ENCODE measurements around the gene ATP10A. TPM values are rescaled to one million over a fixed set of nuclear protein-coding genes. Genes with fewer than 3 reads are reported as not detected.

Gene ATP10A
- total and polyA plus RNA-seq, 5 donors from 2014 or later = 2.8 to 16.1 (median 5.5) TPM

DNA sequence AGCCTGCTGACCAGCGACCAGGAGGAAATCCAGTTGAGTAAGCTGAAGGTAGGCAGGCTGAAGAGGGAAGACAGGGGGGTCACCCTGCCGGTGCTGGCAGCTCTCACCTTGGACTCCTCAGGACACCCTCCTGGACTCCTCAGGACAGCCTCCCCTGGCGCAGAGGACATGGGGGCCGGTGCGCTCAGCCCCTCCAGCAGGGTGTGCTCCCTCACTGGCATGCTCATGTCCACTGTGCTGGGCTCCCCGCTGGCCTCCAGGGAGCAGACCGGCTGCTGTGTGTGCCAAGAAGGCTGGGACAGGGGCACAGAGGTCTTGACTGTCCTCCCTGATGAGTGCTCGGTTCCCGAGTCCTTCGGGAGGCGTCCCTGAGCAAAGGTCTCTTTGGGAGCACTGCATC, 183.6 kb downstream of the ATP10A start:
- ATAC-seq (ENCODE audit: low read depth in 2 of 2) = no peak
- Mint-ChIP-seq H3K4me1 (no peaks in the 10 kb centered on the region), H3K27ac (no peak overlapping the region), H3K9me3 (peaks cover 0 to 7% (median 0%) of the 10 kb centered on the region in 7 donors), H3K4me3 (no peak overlapping the region), H3K27me3 (no peaks in the 10 kb centered on the region), H3K36me3 (peaks cover 44% of the 10 kb centered on the region)
- H3K9me3 ChIP-seq (ENCODE audit: control insufficient read depth in 2 of 2, low read length in 2 of 2) = no peaks in the 10 kb centered on the region
- DNase-seq = no peak
- no peak overlapping the region for H3K4me3 ChIP-seq (ENCODE audit: low read depth, low read length)
- H3K27me3 ChIP-seq (ENCODE audit: control insufficient read depth, insufficient read depth, low read length) = no peaks in the 10 kb centered on the region
- H3K27ac ChIP-seq (ENCODE audit: insufficient read depth, low read length, poor library complexity, severe bottlenecking) = no peak overlapping the region
- H3K4me1 ChIP-seq (ENCODE audit: control insufficient read depth, insufficient read depth, low read length, poor library complexity, severe bottlenecking) = no peaks in the 10 kb centered on the region
- H3K36me3 ChIP-seq (ENCODE audit: control insufficient read depth, insufficient read depth, low read length) = peaks cover 10% of the 10 kb centered on the region

DNA sequence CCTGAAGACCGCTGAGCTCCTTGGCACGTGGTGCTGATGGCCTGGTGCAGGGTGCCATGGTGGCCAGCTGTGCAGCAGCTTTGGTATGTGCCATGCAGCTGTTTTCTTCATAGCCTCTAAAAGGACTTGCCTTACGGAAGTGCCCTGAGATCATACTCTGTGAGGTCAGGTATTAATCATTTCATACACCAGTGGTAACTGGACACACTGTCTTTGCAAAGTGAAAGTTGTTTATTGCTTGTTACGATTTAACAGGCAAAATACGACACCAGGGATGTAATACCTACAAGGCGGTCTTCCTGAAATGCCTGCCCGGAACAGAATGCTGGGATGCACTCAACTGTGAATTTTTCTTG, 184.6 kb downstream of the ATP10A start:
- Mint-ChIP-seq H3K9me3 (peaks cover 0 to 7% (median 0%) of the 10 kb centered on the region in 7 donors), H3K27me3 (no peaks in the 10 kb centered on the region), H3K36me3 (peaks cover 36% of the 10 kb centered on the region), H3K4me3 (no peak overlapping the region), H3K27ac (no peak overlapping the region), H3K4me1 (no peaks in the 10 kb centered on the region)
- H3K27ac ChIP-seq (ENCODE audit: insufficient read depth, low read length, poor library complexity, severe bottlenecking) = no peak overlapping the region
- H3K4me1 ChIP-seq (ENCODE audit: control insufficient read depth, insufficient read depth, low read length, poor library complexity, severe bottlenecking) = no peaks in the 10 kb centered on the region
- DNase-seq = no peak
- no peak overlapping the region for H3K4me3 ChIP-seq (ENCODE audit: low read depth, low read length)
- H3K36me3 ChIP-seq (ENCODE audit: control insufficient read depth, insufficient read depth, low read length) = peaks cover 10% of the 10 kb centered on the region
- no peak for ATAC-seq (ENCODE audit: low read depth in 2 of 2)
- H3K27me3 ChIP-seq (ENCODE audit: control insufficient read depth, insufficient read depth, low read length) = no peaks in the 10 kb centered on the region
- H3K9me3 ChIP-seq (ENCODE audit: control insufficient read depth in 2 of 2, low read length in 2 of 2) = no peaks in the 10 kb centered on the region

DNA sequence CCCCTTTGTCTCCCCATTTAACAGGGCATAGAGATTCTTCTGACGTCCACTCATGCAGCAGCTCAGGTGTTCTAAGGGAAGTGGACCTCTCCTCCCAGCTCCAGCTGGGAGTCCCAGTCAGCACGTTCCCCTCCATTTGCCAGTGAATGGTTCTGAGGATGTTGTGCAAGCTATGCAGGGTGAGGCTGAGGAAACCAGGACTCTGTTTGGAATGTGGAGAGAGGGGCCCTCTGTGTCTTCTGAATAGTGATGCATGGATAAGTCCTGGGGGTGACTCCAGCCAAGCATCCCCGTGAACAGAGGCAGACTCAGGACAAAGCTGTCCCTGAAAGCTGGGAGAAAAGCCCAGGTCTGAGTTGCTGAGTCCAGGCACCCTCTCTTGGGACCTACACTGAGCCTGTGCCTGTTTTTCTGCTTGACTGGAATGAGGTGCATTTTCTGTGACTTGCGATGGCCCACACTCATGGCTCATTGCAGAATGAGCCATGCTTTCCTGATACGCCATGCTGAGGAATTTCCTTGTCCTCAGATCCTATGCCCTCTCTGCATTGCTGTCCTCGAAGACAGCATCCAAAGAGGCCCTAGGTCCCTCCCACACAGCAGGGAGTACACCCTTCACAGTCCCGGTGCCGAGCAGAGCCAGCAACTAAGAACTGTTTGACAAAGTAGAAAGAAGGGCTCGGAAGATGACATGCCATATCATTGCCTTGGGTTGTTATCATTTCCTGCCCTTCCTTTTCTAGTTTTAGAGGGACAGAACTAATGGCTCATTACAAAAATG, 185.2 kb downstream of the ATP10A start:
- Histone ChIP-seq H3K27ac (ENCODE audit: insufficient read depth, low read length, poor library complexity, severe bottlenecking) (no peak overlapping the region), H3K27me3 (ENCODE audit: control insufficient read depth, insufficient read depth, low read length) (no peaks in the 10 kb centered on the region), H3K9me3 (ENCODE audit: control insufficient read depth in 2 of 2, low read length in 2 of 2) (no peaks in the 10 kb centered on the region), H3K4me1 (ENCODE audit: control insufficient read depth, insufficient read depth, low read length, poor library complexity, severe bottlenecking) (no peaks in the 10 kb centered on the region), H3K4me3 (ENCODE audit: low read depth, low read length) (no peak overlapping the region), H3K36me3 (ENCODE audit: control insufficient read depth, insufficient read depth, low read length) (peaks cover 10% of the 10 kb centered on the region)
- no peak overlapping the region for H3K27ac Mint-ChIP-seq
- H3K36me3 Mint-ChIP-seq = peaks cover 30% of the 10 kb centered on the region
- ATAC-seq (ENCODE audit: low read depth in 2 of 2) = no peak
- no peaks in the 10 kb centered on the region for H3K4me1 Mint-ChIP-seq
- H3K9me3 Mint-ChIP-seq = peaks cover 0 to 4% (median 0%) of the 10 kb centered on the region in 7 donors
- no peak for DNase-seq
- no peaks in the 10 kb centered on the region for H3K27me3 Mint-ChIP-seq
- no peak overlapping the region for H3K4me3 Mint-ChIP-seq

DNA sequence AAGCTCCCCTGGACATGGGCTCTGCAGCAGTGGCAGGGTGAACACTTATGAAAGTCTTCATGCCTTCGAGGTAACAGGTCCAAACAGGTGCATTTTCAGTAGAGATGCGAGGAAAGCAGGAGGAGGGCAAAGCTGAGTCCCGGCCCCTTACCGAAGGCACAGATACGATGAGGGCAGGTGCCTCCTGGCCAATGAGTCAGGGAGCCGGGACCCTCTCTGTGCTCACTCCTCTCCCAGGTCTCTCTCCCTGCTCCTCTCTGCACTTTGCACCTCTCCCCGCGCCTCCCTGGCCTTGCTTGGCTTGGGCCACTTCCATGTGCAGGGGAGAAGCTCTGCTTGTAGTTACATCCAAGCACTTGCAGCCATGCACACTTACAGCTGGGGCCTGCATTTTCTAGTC, 187.1 kb downstream of the ATP10A start:
- DNase-seq = no peak

DNA sequence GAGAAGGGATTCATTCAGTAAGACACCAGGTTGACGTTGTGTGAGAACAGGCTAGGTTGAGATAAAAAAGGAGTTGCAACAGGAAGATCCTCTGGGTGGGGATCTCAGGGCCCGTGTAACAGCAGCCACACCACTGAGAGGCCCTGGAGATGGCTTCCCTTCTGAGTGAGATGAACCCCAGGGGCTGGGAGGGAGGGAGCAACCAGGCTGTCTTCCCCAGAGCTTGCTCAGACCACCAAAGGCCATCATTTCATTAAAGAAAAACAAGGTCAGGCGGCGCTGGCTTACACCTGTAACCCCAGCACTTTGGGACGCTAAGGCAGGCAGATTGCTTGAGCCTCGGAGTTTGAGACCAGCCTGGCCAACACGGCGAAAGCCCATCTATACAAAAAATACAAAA, 187.7 kb downstream of the ATP10A start:
- peaks cover 0 to 3% (median 0%) of the 10 kb centered on the region in 4 donors for H3K4me1 Mint-ChIP-seq
- Histone ChIP-seq H3K27me3 (ENCODE audit: control insufficient read depth, insufficient read depth, low read length) (no peaks in the 10 kb centered on the region), H3K4me1 (ENCODE audit: control insufficient read depth, insufficient read depth, low read length, poor library complexity, severe bottlenecking) (no peaks in the 10 kb centered on the region), H3K27ac (ENCODE audit: insufficient read depth, low read length, poor library complexity, severe bottlenecking) (no peak overlapping the region), H3K9me3 (ENCODE audit: control insufficient read depth in 2 of 2, low read length in 2 of 2) (no peaks in the 10 kb centered on the region), H3K36me3 (ENCODE audit: control insufficient read depth, insufficient read depth, low read length) (peaks cover 7% of the 10 kb centered on the region), H3K4me3 (ENCODE audit: low read depth, low read length) (no peak overlapping the region)
- H3K27me3 Mint-ChIP-seq = no peaks in the 10 kb centered on the region
- H3K9me3 Mint-ChIP-seq = peaks cover 0 to 7% (median 0%) of the 10 kb centered on the region in 7 donors
- peak overlapping the region in 1 of 3 donors; percentile 95 for H3K27ac Mint-ChIP-seq
- peaks cover 15% of the 10 kb centered on the region for H3K36me3 Mint-ChIP-seq
- ATAC-seq (ENCODE audit: low read depth in 2 of 2) = no peak
- DNase-seq = no peak
- H3K4me3 Mint-ChIP-seq = no peak overlapping the region

More for the DNA sequence above, 187.1 kb downstream of the ATP10A start:
- Mint-ChIP-seq H3K27me3 (no peaks in the 10 kb centered on the region), H3K27ac (no peak overlapping the region), H3K36me3 (peaks cover 18% of the 10 kb centered on the region), H3K9me3 (peaks cover 0 to 7% (median 0%) of the 10 kb centered on the region in 7 donors), H3K4me1 (no peaks in the 10 kb centered on the region), H3K4me3 (no peak overlapping the region)
- Histone ChIP-seq H3K36me3 (ENCODE audit: control insufficient read depth, insufficient read depth, low read length) (peaks cover 10% of the 10 kb centered on the region), H3K4me3 (ENCODE audit: low read depth, low read length) (no peak overlapping the region), H3K9me3 (ENCODE audit: control insufficient read depth in 2 of 2, low read length in 2 of 2) (no peaks in the 10 kb centered on the region), H3K27ac (ENCODE audit: insufficient read depth, low read length, poor library complexity, severe bottlenecking) (no peak overlapping the region), H3K4me1 (ENCODE audit: control insufficient read depth, insufficient read depth, low read length, poor library complexity, severe bottlenecking) (no peaks in the 10 kb centered on the region), H3K27me3 (ENCODE audit: control insufficient read depth, insufficient read depth, low read length) (no peaks in the 10 kb centered on the region)
- no peak for ATAC-seq (ENCODE audit: low read depth in 2 of 2)

DNA sequence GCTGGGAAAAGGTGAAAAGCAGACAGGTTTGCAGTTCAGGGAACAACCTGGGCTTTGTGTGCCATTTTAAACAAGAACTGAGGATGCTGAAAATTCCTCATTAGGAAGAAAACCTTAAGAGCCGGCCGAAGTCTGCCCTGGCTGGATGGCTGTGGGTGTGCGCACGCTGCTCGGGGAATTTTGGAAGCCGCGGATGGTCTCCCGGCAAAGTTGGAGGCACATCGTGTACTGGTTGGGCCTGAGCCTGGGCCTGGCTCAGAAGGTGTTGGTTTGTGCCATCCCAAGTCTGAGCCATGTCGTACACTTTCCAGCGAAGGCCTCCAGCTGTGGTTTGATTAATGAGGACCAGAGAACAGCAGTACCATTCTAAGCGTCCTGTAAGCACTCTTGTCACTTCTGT, 188.2 kb downstream of the ATP10A start:
- Mint-ChIP-seq H3K4me1 (peaks cover 0 to 5% (median 0%) of the 10 kb centered on the region in 4 donors), H3K36me3 (peaks cover 11% of the 10 kb centered on the region), H3K27me3 (no peaks in the 10 kb centered on the region), H3K4me3 (no peak overlapping the region), H3K27ac (peak overlapping the region in 1 of 3 donors; percentile 95), H3K9me3 (peaks cover 0 to 7% (median 0%) of the 10 kb centered on the region in 7 donors)
- Histone ChIP-seq H3K4me1 (ENCODE audit: control insufficient read depth, insufficient read depth, low read length, poor library complexity, severe bottlenecking) (no peaks in the 10 kb centered on the region), H3K27me3 (ENCODE audit: control insufficient read depth, insufficient read depth, low read length) (peaks cover 2% of the 10 kb centered on the region), H3K4me3 (ENCODE audit: low read depth, low read length) (no peak overlapping the region), H3K9me3 (ENCODE audit: control insufficient read depth in 2 of 2, low read length in 2 of 2) (no peaks in the 10 kb centered on the region), H3K36me3 (ENCODE audit: control insufficient read depth, insufficient read depth, low read length) (peaks cover 3% of the 10 kb centered on the region), H3K27ac (ENCODE audit: insufficient read depth, low read length, poor library complexity, severe bottlenecking) (no peak overlapping the region)
- ATAC-seq (ENCODE audit: low read depth in 2 of 2) (no peak), DNase-seq (no peak)

DNA sequence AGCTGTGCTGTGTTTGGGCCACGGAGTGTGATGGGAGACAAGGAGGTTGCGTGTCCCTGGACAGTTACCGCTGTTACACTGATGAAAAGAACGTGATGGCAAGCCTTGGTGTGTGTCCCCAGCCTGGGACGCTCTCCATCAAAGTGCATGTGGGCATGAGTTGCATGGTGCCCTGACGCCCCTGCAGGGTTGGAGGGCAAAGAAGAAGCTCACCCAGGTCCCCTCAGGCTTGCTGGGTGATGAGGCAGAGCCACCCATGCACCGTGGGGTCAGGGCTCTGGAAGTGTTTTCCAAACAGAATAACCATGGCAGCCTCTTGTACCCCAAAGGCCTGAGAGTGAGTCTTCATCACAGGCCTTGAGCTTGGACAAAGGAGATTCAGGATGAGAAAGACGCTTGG, 189.2 kb downstream of the ATP10A start:
- Histone ChIP-seq H3K36me3 (ENCODE audit: control insufficient read depth, insufficient read depth, low read length) (no peaks in the 10 kb centered on the region), H3K4me1 (ENCODE audit: control insufficient read depth, insufficient read depth, low read length, poor library complexity, severe bottlenecking) (no peaks in the 10 kb centered on the region), H3K4me3 (ENCODE audit: low read depth, low read length) (no peak overlapping the region), H3K27ac (ENCODE audit: insufficient read depth, low read length, poor library complexity, severe bottlenecking) (no peak overlapping the region), H3K27me3 (ENCODE audit: control insufficient read depth, insufficient read depth, low read length) (peaks cover 4% of the 10 kb centered on the region), H3K9me3 (ENCODE audit: control insufficient read depth in 2 of 2, low read length in 2 of 2) (no peaks in the 10 kb centered on the region)
- no peak overlapping the region for H3K27ac Mint-ChIP-seq
- peaks cover 7% of the 10 kb centered on the region for H3K36me3 Mint-ChIP-seq
- ATAC-seq (ENCODE audit: low read depth in 2 of 2) = no peak
- peaks cover 0 to 6% (median 0%) of the 10 kb centered on the region in 4 donors for H3K4me1 Mint-ChIP-seq
- no peak for DNase-seq
- peaks cover 0 to 6% (median 0%) of the 10 kb centered on the region in 7 donors for H3K9me3 Mint-ChIP-seq
- peak overlapping the region in 1 of 4 donors; percentile 19 for H3K4me3 Mint-ChIP-seq
- H3K27me3 Mint-ChIP-seq = no peaks in the 10 kb centered on the region

DNA sequence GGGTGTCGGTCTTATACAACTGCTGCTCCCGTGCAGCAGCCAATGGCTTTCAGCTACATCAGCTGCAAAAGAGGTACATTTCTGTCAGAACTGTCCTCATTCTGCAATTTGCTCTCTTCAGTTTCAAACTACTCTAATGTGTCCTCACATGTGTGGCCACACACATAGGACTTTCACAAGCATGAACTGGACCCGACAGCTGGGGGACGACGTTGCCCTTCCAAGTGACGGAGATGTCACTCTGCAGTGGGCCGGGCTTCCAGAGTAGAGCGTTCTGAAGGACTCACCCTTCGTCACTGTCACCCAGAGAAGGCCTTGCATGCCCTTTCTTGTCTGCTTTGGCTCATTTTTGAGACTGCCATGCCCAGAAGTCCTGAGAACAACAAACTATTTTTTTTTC, 189.8 kb downstream of the ATP10A start:
- ATAC-seq (ENCODE audit: low read depth in 2 of 2) = no peak
- Mint-ChIP-seq H3K27ac (no peak overlapping the region), H3K36me3 (peaks cover under 1% of the 10 kb centered on the region), H3K4me1 (peaks cover 0 to 6% (median 0%) of the 10 kb centered on the region in 4 donors), H3K4me3 (no peak overlapping the region), H3K27me3 (no peaks in the 10 kb centered on the region), H3K9me3 (peaks cover 0 to 3% (median 0%) of the 10 kb centered on the region in 7 donors)
- no peaks in the 10 kb centered on the region for H3K4me1 ChIP-seq (ENCODE audit: control insufficient read depth, insufficient read depth, low read length, poor library complexity, severe bottlenecking)
- H3K4me3 ChIP-seq (ENCODE audit: low read depth, low read length) = no peak overlapping the region
- peaks cover 4% of the 10 kb centered on the region for H3K27me3 ChIP-seq (ENCODE audit: control insufficient read depth, insufficient read depth, low read length)
- no peak for DNase-seq
- H3K27ac ChIP-seq (ENCODE audit: insufficient read depth, low read length, poor library complexity, severe bottlenecking) = no peak overlapping the region
- H3K36me3 ChIP-seq (ENCODE audit: control insufficient read depth, insufficient read depth, low read length) = no peaks in the 10 kb centered on the region
- no peaks in the 10 kb centered on the region for H3K9me3 ChIP-seq (ENCODE audit: control insufficient read depth in 2 of 2, low read length in 2 of 2)
